ENCODE measurements around the gene CHGA.

The CHGA gene

GRCh38 chr14:92982956-92983355 is 60.0 kb downstream of the CHGA start:
- no peak for DNase-seq (ENCODE audit: low spot score)

- DNase-seq (ENCODE audit: low spot score), result no peak
Measured at GRCh38 chr14:92984082-92984788, 61.3 kb downstream of the CHGA start.

Measured in COLO829 (cell line).